Trophoblast cell (in vitro differentiated cells and primary cell): ENCODE data around the gene OR2L3.

Experiments used
- DNase-seq, 2 donors: peaks; one replicate each; pipeline ENCODE4 v3.0.0-alpha.2; 2016
- H2AFZ ChIP-seq: 2 replicates; pipeline ENCODE4 v1.6.1; 2013; ENCODE audit warnings: low read length, moderate library complexity, mild to moderate bottlenecking; ENCODE audit not compliant: insufficient read depth, poor library complexity
- H2AK5ac ChIP-seq: 2 replicates; pipeline ENCODE4 v1.6.1; 2013; ENCODE audit warnings: mild to moderate bottlenecking, low read length
- H2BK120ac ChIP-seq: 2 replicates; pipeline ENCODE4 v1.6.1; 2013; ENCODE audit warnings: low read length, mild to moderate bottlenecking, moderate library complexity; ENCODE audit not compliant: insufficient read depth, poor library complexity
- H2BK12ac ChIP-seq: 2 replicates; pipeline ENCODE4 v1.6.1; 2013; ENCODE audit warnings: mild to moderate bottlenecking, low read length, moderate library complexity
- H2BK5ac ChIP-seq: 2 replicates; pipeline ENCODE4 v1.6.1; 2013; ENCODE audit warnings: low read length, low read depth, moderate library complexity, mild to moderate bottlenecking; ENCODE audit not compliant: poor library complexity
- H3K14ac ChIP-seq: 2 replicates; pipeline ENCODE4 v1.6.1; 2013; ENCODE audit warnings: mild to moderate bottlenecking, low read length
- H3K18ac ChIP-seq: 2 replicates; pipeline ENCODE4 v1.6.1; 2013; ENCODE audit warnings: mild to moderate bottlenecking, low read length
- H3K23ac ChIP-seq: 2 replicates; pipeline ENCODE4 v1.6.1; 2013; ENCODE audit warnings: low read length
- H3K27ac ChIP-seq: 2 replicates; pipeline ENCODE4 v1.5.1; 2013; ENCODE audit warnings: low read depth, mild to moderate bottlenecking, inconsistent platforms, low read length, moderate library complexity
- H3K27me3 ChIP-seq: 2 replicates; pipeline ENCODE4 v1.6.1; 2013; ENCODE audit warnings: inconsistent platforms, mild to moderate bottlenecking, low read length, moderate library complexity; ENCODE audit not compliant: insufficient read depth
- H3K36me3 ChIP-seq, 2 experiments: 1 replicate in 1 of 2; 2 replicates in 1 of 2; pipeline ENCODE4 v1.6.1; 2013; ENCODE audit warnings: low read length in 2 of 2, mild to moderate bottlenecking in 2 of 2, moderate library complexity in 1 of 2; ENCODE audit not compliant: insufficient read depth in 2 of 2, control insufficient read depth in 1 of 2
- H3K4ac ChIP-seq: 2 replicates; pipeline ENCODE4 v1.6.1; 2013; ENCODE audit warnings: low read depth, mild to moderate bottlenecking, low read length, moderate library complexity
- H3K4me1 ChIP-seq, 2 experiments: 1 replicate in 1 of 2; 2 replicates in 1 of 2; pipeline ENCODE4 v1.6.1; 2013; ENCODE audit warnings: low read length in 2 of 2, mild to moderate bottlenecking in 2 of 2, moderate library complexity in 1 of 2; ENCODE audit not compliant: insufficient read depth in 2 of 2, control insufficient read depth in 1 of 2
- H3K4me2 ChIP-seq: 2 replicates; pipeline ENCODE4 v1.6.1; 2013; ENCODE audit warnings: inconsistent platforms, mild to moderate bottlenecking, low read length, moderate library complexity
- H3K4me3 ChIP-seq: 2 replicates; pipeline ENCODE4 v1.5.1; 2013; ENCODE audit warnings: mild to moderate bottlenecking, low read depth, low read length, inconsistent platforms
- H3K79me1 ChIP-seq: one replicate; pipeline ENCODE4 v1.6.1; 2013; ENCODE audit warnings: low read length
- H3K79me2 ChIP-seq: 2 replicates; pipeline ENCODE4 v1.6.1; 2013; ENCODE audit warnings: low read length, mild to moderate bottlenecking; ENCODE audit not compliant: control insufficient read depth, insufficient read depth, poor library complexity
- H3K9ac ChIP-seq: 2 replicates; pipeline ENCODE4 v1.6.1; 2013; ENCODE audit warnings: mild to moderate bottlenecking, low read length
- H3K9me3 ChIP-seq: 2 replicates; pipeline ENCODE4 v1.6.1; 2013; ENCODE audit warnings: low read depth, mild to moderate bottlenecking, control low read depth, inconsistent platforms, low read length; ENCODE audit not compliant: insufficient read depth
- H4K12ac ChIP-seq: 2 replicates; pipeline ENCODE4 v1.6.1; 2013; ENCODE audit warnings: low read depth, mild to moderate bottlenecking, low read length, moderate library complexity
- H4K8ac ChIP-seq: 2 replicates; pipeline ENCODE4 v1.6.1; 2013; ENCODE audit warnings: low read depth, mild to moderate bottlenecking, low read length, moderate library complexity
- H4K91ac ChIP-seq: one replicate; pipeline ENCODE4 v1.6.1; 2013; ENCODE audit warnings: low read depth, mild to moderate bottlenecking, low read length, moderate library complexity
- WGBS: extraction: QIAGEN DNeasy Blood & Tissue Kit; methylation state at CpG from one replicate; pipeline ENCODE4 v1.1.7; 2013; ENCODE audit warnings: missing lambda C conversion rate; ENCODE audit not compliant: insufficient read length, insufficient coverage; ENCODE audit errors: extremely low coverage; 5-methylcytosine and 5-hydroxymethylcytosine counted together

Gene OR2L3

GRCh38 chr1:248045209-248045608 is 1.4 kb upstream of the OR2L3 start:
- H3K27ac ChIP-seq: no peak overlapping the region
- no peak overlapping the region for H3K9ac ChIP-seq
- no peak overlapping the region for H2BK12ac ChIP-seq
- H3K14ac ChIP-seq: no peak overlapping the region
- no peak overlapping the region for H3K18ac ChIP-seq
- no peak overlapping the region for H4K8ac ChIP-seq
- no peak overlapping the region for H2AK5ac ChIP-seq
- DNase-seq: peak; percentile 1 to 58
- H3K23ac ChIP-seq: no peak overlapping the region
- no CpG with 5 or more reads among the region's 5 CpGs for WGBS
- H3K9me3 ChIP-seq: peaks cover 2% of the 10 kb centered on the region
- no peak overlapping the region for H3K4ac ChIP-seq
- H3K79me2 ChIP-seq: no peaks in the 10 kb centered on the region
- H3K27me3 ChIP-seq: no peaks in the 10 kb centered on the region
- H3K4me1 ChIP-seq: no peaks in the 10 kb centered on the region
- H2BK5ac ChIP-seq: no peak overlapping the region
- H4K12ac ChIP-seq: no peak overlapping the region
- H2AFZ ChIP-seq: no peak overlapping the region
- no peak overlapping the region for H3K4me2 ChIP-seq
- no peak overlapping the region for H2BK120ac ChIP-seq
- H4K91ac ChIP-seq: no peak overlapping the region
- no peaks in the 10 kb centered on the region for H3K79me1 ChIP-seq
- H3K36me3 ChIP-seq: no peaks in the 10 kb centered on the region
- H3K4me3 ChIP-seq: no peak overlapping the region

GRCh38 chr1:248047008-248047407 is 372 bp downstream of the OR2L3 start:
- no peak overlapping the region for H4K8ac ChIP-seq
- H3K36me3 ChIP-seq: no peaks in the 10 kb centered on the region
- no peak overlapping the region for H3K23ac ChIP-seq
- no peak overlapping the region for H2AFZ ChIP-seq
- no peak overlapping the region for H3K14ac ChIP-seq
- H4K12ac ChIP-seq: no peak overlapping the region
- no peak overlapping the region for H3K9ac ChIP-seq
- H2BK12ac ChIP-seq: no peak overlapping the region
- no peaks in the 10 kb centered on the region for H3K79me2 ChIP-seq
- H4K91ac ChIP-seq: no peak overlapping the region
- H3K4me3 ChIP-seq: no peak overlapping the region
- H2AK5ac ChIP-seq: no peak overlapping the region
- H3K4ac ChIP-seq: no peak overlapping the region
- no peaks in the 10 kb centered on the region for H3K79me1 ChIP-seq
- H3K27me3 ChIP-seq: no peaks in the 10 kb centered on the region
- H3K18ac ChIP-seq: no peak overlapping the region
- peaks cover 2% of the 10 kb centered on the region for H3K9me3 ChIP-seq
- no peak overlapping the region for H3K4me2 ChIP-seq
- no peak overlapping the region for H3K27ac ChIP-seq
- no CpG with 5 or more reads among the region's 1 CpG for WGBS
- H2BK5ac ChIP-seq: no peak overlapping the region
- no peak overlapping the region for H2BK120ac ChIP-seq
- no peaks in the 10 kb centered on the region for H3K4me1 ChIP-seq
- no peak for DNase-seq

- no peak overlapping the region for H3K18ac ChIP-seq
- H2AFZ ChIP-seq: no peak overlapping the region
- H3K36me3 ChIP-seq: peaks cover 0 to 1% of the 10 kb centered on the region in 2 experiments
- H2BK12ac ChIP-seq: no peak overlapping the region
- H2BK120ac ChIP-seq: no peak overlapping the region
- H3K4ac ChIP-seq: no peak overlapping the region
- no peak overlapping the region for H3K27ac ChIP-seq
- H2BK5ac ChIP-seq: no peak overlapping the region
- H3K23ac ChIP-seq: no peak overlapping the region
- H3K79me1 ChIP-seq: no peaks in the 10 kb centered on the region
- H3K9ac ChIP-seq: no peak overlapping the region
- no peak overlapping the region for H2AK5ac ChIP-seq
- H3K4me1 ChIP-seq: no peaks in the 10 kb centered on the region
- H3K4me2 ChIP-seq: no peak overlapping the region
- no peaks in the 10 kb centered on the region for H3K27me3 ChIP-seq
- H3K9me3 ChIP-seq: peaks cover 6% of the 10 kb centered on the region
- H4K12ac ChIP-seq: no peak overlapping the region
- H3K14ac ChIP-seq: no peak overlapping the region
- no peaks in the 10 kb centered on the region for H3K79me2 ChIP-seq
- no peak for DNase-seq
- no peak overlapping the region for H4K91ac ChIP-seq
- H4K8ac ChIP-seq: no peak overlapping the region
- no peak overlapping the region for H3K4me3 ChIP-seq
Observed at GRCh38 chr1:248054671-248055070, 8.0 kb downstream of the OR2L3 start.

GRCh38 chr1:248055261-248055660 is 8.6 kb downstream of the OR2L3 start:
- H4K91ac ChIP-seq: no peak overlapping the region

More at GRCh38 chr1:248055261-248055660, 8.6 kb downstream of the OR2L3 start:
- H2AK5ac ChIP-seq: no peak overlapping the region
- no peak overlapping the region for H3K14ac ChIP-seq
- H3K27me3 ChIP-seq: no peaks in the 10 kb centered on the region
- H3K23ac ChIP-seq: no peak overlapping the region
- H3K27ac ChIP-seq: no peak overlapping the region
- no CpG with 5 or more reads among the region's 2 CpGs for WGBS
- peaks cover 0 to 1% of the 10 kb centered on the region in 2 experiments for H3K36me3 ChIP-seq
- no peak overlapping the region for H3K4ac ChIP-seq
- no peaks in the 10 kb centered on the region for H3K4me1 ChIP-seq
- H3K18ac ChIP-seq: no peak overlapping the region
- H2BK5ac ChIP-seq: no peak overlapping the region
- H3K79me2 ChIP-seq: no peaks in the 10 kb centered on the region
- no peak overlapping the region for H3K4me2 ChIP-seq
- no peak overlapping the region for H2BK12ac ChIP-seq
- H3K79me1 ChIP-seq: no peaks in the 10 kb centered on the region
- no peak overlapping the region for H4K8ac ChIP-seq
- H3K9me3 ChIP-seq: peaks cover 7% of the 10 kb centered on the region
- no peak overlapping the region for H3K9ac ChIP-seq
- H2AFZ ChIP-seq: no peak overlapping the region
- no peak for DNase-seq
- no peak overlapping the region for H2BK120ac ChIP-seq
- no peak overlapping the region for H4K12ac ChIP-seq
- no peak overlapping the region for H3K4me3 ChIP-seq
